ENCODE results near the gene OGFR. TPM values are rescaled to one million over a fixed set of nuclear protein-coding genes. Genes with fewer than 3 reads are reported as not detected.
"Not testable (repeated sequence)": the region's sequence is repeated elsewhere in the genome, so short reads cannot be mapped to it uniquely, and the experiment has no call there.

OGFR gene
- total RNA-seq, 1 donor from 2014 or later = 42.0 TPM

DNA sequence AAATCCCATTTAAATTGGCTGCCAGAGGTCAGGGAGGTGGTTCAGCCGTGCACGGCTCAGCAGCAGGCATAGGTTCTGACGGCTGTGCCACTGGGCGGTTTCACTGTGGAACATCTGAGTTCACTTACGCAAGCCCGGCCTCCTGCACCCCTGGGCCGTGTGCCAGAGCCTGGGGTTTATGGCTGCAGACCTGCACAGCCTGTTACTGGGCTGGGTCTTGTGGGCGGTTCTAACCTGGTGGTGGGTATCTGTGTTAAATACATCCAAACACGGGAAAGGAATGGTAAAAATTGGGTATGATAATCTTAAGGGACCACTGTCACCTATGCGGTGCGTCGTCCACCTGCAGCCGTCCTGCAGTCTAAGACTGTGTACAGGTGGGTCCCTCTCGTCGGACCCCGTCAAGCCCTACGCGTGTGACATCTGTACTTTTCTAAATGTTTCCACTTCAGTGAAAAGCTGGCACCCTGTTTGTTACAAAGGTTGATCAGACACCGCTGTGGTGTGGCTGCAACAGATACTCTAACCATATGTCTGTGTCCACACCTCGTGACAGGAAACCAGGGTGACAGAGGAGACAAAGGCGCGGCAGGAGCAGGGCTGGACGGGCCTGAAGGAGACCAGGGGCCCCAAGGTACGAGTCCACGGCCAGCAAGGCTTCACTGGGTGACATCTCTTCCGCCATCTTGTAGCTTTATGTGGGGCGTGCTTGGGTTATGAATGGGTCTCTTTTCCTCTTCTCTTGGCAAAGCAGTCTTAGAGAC, 33.7 kb downstream of the OGFR start:
- peak; percentile 65 for DNase-seq (ENCODE audit: low spot score)

DNA sequence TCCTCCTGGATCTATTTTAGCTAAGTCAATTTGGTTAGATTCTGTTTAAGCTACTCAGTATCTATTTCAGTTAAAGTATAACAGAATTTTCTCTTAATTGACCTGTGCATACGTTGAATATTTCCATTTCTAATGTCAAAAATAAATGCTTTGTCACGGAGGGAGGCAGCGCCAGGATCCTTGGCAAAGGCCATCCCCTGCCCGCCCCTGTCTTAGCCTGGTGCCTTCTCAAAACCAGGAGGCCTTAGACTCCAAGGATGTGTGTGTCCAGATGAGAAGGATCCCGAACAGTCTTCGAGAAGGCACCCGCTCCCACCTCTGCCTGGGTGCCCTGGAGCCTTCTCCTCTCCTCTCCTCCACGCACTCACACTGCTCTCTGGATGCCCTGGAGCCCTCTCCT, 34.6 kb downstream of the OGFR start:
- DNase-seq (ENCODE audit: low spot score) = no peak

GRCh38 chr20:62839816-62840215, 35.2 kb downstream of the OGFR start:
- no peak for DNase-seq (ENCODE audit: low spot score)

DNA sequence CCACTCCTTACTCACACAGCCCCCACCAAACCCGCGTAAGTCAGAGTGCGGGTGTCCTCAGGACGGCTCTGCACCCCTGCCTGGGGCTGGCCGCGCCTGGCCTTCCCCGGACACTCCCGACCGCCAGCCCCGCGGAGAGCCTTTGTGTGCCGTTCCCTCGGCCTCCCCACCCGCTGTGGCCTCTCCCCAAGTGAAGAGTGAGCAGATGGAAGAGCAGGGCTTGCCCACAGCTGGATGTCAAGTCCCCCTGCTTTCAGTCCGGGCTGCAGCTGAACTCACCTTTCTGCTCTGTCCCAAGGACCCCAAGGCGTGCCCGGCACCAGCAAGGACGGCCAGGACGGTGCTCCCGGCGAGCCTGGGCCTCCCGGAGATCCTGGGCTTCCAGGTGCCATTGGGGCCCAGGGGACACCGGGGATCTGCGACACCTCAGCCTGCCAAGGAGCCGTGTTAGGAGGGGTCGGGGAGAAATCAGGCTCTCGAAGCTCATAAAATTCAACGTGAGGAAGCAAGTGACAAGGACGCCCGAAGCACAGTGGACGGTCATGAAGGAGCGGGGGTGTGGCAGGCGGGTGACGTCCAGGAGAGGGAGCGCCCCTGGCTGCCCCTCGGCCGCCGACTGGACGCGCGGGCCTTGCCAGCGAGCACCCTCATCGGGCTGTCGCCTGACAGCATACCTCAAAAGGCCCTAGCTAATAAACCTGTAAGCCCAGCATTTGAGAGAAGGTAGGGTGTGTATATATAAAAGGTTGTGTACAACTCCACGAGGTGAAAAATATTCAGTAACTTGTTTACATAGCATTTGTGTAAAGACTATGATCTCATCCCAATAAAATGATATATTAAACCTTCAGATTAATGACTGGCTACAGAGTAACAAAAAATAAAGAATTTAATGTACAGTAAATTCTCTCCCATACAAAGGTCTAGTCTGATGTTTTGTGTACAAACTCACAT, 35.9 kb downstream of the OGFR start:
- DNase-seq (ENCODE audit: low spot score) = no peak

DNA sequence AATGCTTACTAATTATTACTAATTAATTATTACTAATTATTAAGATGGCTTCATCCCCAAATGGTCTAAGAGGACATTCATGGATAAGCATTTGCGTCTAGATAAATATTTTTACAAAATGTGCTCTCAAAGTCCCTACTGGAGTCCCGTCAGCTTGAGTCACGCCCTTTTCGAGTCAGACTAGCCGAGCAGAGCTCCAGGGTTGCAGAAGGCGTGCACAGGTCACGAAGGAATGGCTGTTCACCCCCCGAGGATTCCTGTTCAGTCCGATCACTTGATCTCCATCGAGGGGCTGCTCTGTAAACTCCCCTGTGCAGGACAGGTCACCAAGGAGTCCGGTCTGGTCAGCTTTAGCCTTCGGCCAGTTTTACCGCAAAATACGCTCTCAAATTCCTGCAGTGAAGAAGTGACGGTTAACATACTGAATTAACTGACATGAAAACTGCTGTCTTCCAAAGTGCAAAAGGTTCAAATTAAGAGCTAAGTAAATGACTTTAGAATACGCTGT, 37.1 kb downstream of the OGFR start:
- DNase-seq (ENCODE audit: low spot score) = no peak

- no peak for DNase-seq (ENCODE audit: low spot score)
These were observed 39.0 kb downstream of the OGFR start for GRCh38 chr20:62843656-62844055.

DNA sequence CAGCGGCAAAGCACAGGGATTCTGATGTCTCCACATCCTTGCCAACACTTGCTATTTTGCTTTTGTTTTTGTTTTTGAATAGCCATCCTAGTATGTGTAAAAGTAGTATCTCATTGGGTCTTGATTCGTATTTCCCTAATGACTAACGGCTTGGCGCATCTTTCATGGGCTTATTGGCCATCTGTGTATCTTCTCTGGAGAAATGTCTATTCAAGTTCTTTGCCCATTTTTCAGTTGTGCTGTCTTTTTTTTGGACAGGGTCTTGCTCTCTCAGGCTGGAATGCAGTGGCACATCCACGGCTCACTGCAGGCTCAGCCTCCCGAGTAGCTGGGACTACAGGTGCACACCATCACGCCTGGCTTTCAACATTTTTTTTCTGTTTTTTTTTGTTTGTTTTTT, 39.5 kb downstream of the OGFR start:
- no peak for DNase-seq (ENCODE audit: low spot score)

DNA sequence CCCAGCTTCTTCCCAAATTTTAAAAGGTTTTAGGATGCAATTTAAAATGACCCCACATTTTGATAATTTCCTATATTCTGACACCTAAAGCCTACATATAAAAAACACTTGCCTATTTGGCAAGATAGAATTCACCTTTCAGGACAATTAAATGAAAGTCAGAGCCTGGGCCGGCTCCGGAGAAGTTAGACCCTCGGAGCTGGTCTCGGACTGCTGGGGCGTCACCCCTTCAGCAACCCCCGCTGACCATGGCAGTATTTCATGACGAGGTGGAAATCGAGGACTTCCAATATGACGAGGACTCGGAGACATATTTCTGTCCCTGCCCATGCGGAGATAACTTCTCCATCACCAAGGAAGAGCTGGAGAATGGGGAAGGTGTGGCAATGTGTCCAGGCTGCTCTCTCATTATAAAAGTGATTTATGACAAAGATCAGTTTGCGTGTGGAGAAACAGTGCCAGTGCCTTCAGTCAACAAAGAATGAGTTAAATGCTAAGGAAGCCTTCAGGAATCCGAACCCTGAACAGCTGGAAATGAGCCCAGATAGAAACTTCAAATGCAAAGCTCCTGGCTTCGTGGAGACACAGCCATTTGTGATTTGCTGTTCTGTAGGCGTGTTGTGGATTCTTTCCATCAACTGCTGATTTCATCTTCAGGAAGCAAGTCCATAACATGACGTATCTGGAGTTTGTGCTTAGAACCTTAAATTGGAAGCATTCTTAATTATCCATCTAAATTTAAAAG, 41.0 kb downstream of the OGFR start:
- DNase-seq (ENCODE audit: low spot score) = no peak

- no peak for DNase-seq (ENCODE audit: low spot score)
These were observed 41.7 kb downstream of the OGFR start for GRCh38 chr20:62846166-62846890.

- not testable (repeated sequence) for DNase-seq (ENCODE audit: low spot score)
These were observed 44.3 kb downstream of the OGFR start for GRCh38 chr20:62848917-62849316.

GRCh38 chr20:62849431-62849830, 44.8 kb downstream of the OGFR start:
- DNase-seq (ENCODE audit: low spot score) = no peak

DNA sequence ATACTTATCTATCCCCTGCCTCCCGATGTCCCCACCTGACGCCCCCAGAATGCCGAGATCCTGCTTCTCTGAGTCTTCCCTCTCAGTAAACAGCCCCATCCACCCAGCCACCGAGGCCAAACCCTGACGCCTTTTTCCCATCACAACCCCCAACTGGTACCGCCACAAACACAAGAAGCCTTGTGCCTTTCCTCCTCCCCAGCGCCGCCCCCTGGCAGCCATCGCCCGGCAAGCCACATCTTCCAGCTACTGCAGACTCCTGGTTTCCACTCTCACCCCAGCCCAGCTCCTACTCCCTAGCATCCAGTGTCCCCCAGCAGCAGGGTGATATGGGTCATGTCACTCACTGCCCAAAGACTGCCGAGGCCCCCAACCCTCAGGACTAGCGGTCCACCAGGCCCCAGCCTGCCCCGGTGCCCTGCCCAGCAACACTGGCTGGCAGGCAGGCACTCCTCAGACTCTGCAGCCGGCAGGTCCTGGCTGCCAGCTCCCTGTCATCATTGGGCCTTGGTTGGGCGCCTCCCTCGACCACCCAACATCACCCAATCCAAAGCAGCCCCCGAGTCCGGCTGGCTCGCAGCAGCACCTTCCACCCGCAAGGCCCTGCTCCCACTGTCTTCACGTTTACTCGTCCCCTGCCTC, 45.8 kb downstream of the OGFR start:
- DNase-seq (ENCODE audit: low spot score) = no peak

DNA sequence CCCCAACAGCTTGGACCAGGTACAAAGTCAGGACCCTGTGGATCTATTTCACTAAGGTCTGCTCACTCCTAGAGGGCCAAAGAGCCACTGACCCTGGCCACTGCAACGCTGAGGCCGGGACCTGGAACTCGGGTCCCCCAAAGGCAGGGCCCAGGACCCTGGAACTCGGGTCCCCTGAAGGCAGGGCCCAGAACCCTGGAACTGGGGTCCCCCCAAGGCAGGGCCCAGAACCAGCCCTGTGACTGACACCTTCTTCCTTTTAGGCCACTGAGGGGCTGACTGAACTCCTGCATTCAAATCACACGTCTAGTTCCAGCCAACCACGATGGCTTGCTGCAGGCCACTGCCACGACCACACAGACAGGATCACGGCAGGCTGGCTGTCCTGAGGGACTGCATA, 47.6 kb downstream of the OGFR start:
- no peak for DNase-seq (ENCODE audit: low spot score)

- DNase-seq (ENCODE audit: low spot score) = no peak
These were observed 48.2 kb downstream of the OGFR start for GRCh38 chr20:62852841-62853240.

DNA sequence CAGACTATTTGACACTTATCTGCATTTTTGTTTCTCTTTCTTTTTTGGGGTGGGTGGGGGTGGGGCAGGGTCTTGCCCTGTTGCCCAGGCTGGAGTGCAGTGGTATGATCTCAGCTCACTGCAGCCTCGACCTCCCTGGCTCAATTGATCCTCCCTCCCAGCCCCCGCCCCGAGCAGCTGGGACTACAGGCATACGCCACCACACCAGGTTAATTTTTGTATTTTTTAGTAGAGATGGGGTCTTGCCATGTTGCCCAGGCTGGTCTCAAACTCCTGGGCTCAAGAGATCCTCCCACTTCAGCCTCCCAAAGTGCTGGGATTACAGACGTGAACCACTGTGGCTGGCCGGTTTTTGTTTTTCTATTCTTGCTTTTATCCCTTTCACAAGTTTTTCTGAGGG, 48.7 kb downstream of the OGFR start:
- DNase-seq (ENCODE audit: low spot score) = not testable (repeated sequence)

DNA sequence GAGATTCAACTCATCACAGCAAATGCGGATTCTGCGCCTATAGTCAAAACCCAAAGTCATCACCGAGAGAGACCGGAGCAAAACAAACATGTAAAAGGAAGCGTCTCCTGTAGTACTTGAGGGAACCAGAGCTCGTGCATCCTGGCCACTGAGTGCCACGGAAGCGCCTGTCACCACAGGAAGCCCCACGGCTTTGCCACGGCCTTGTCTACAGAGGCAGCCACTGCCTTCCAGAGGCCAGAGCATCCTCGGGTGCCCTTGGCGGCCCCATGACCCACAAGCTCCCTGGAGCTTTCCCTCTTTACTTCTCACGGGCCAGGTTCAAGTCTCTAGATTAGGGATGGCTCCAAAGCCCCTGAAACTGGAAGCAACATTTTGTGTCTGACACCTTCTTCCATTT, 49.5 kb downstream of the OGFR start:
- no peak for DNase-seq (ENCODE audit: low spot score)

- no peak for DNase-seq (ENCODE audit: low spot score)
These were observed 50.5 kb downstream of the OGFR start for GRCh38 chr20:62855120-62855519.

DNA sequence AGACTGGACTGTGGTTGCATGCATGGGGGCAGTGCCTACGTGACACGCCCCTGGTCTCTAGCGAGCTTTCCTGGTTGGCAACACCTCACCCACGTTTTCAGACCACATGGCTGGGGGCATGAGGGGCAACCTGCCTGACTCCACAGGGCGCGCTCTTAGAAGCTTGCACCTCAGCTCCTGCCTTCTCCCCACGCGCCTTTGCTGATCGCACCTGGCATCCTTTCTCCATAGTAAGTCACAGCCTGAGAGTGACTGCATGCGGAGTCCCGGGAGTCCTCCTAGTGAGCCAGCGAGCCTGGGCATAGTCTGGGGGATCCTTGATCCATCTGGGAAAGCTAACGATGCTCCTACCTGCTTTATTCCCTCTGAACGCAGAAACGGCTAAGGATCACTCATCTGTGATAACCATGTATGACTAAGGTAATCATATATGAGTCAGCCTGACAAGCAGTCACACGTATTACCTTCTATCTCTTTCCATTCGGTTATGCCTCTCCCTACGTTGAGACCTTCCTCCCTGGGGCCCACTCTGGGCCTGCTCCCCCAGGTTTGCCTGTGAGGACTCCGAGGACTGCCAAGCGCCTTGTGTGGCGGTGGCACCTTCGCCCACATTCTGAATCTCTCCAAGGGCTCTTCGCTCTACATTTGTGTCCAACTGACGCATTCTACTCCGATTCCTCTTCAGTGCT, 52.4 kb downstream of the OGFR start:
- no peak for DNase-seq (ENCODE audit: low spot score)

GRCh38 chr20:62858058-62858830, 53.6 kb downstream of the OGFR start:
- no peak for DNase-seq (ENCODE audit: low spot score)

All from ureter (tissue), 1 donor.